Measurements from ENCODE around the gene PCARE.

- no peak for TF ChIP-seq ZNF512 (CRISPR knock-in tag; IDR thresholded peaks at IDR 0.05; ENCODE audit: borderline replicate concordance)
- TF ChIP-seq CTCF (IDR thresholded peaks at IDR 0.05) = no peak
- no peak for TF ChIP-seq FOXP4 (CRISPR knock-in tag; IDR thresholded peaks at IDR 0.05)
- TF ChIP-seq PREB (CRISPR knock-in tag; IDR thresholded peaks at IDR 0.05; ENCODE audit: borderline replicate concordance) = no peak
- TF ChIP-seq SP1 (CRISPR knock-in tag; conservative IDR thresholded peaks at IDR 0.05) = no peak
- TF ChIP-seq ATF3 (CRISPR knock-in tag; conservative IDR thresholded peaks at IDR 0.05) = no peak
- no peak for TF ChIP-seq OVOL2 (CRISPR knock-in tag; IDR thresholded peaks at IDR 0.05; ENCODE audit: borderline replicate concordance)
- no peak for TF ChIP-seq ERG (CRISPR knock-in tag; IDR thresholded peaks at IDR 0.05)
- no peak for TF ChIP-seq PRDM15 (CRISPR knock-in tag; IDR thresholded peaks at IDR 0.05)
- TF ChIP-seq ATF2 (CRISPR knock-in tag; IDR thresholded peaks at IDR 0.05; ENCODE audit: borderline replicate concordance, low read depth) = no peak
- no peak for TF ChIP-seq TEAD1 (CRISPR knock-in tag; IDR thresholded peaks at IDR 0.05)
- no peak for TF ChIP-seq TCF7 (CRISPR knock-in tag; IDR thresholded peaks at IDR 0.05; ENCODE audit: low read depth)
- TF ChIP-seq STAT6 (CRISPR knock-in tag; conservative IDR thresholded peaks at IDR 0.05; ENCODE audit: low read depth) = no peak
These were observed 8.6 kb upstream of the PCARE start for GRCh38 chr2:29082804-29083495.
